ENCODE results near the gene MYO6. TPM values are rescaled to one million over a fixed set of nuclear protein-coding genes. Genes with fewer than 3 reads are reported as not detected.

The MYO6 gene
- total RNA-seq, 1 donor from 2014 or later, result 0.44 TPM

GRCh38 chr6:75907444-75907843, 158.4 kb downstream of the MYO6 start:
- Mint-ChIP-seq H3K9me3 (peaks cover 2% of the 10 kb centered on the region), H3K4me3 (no peak overlapping the region), H3K36me3 (ENCODE audit: low read depth) (no peaks in the 10 kb centered on the region), H3K27ac (no peak overlapping the region), H3K27me3 (peaks cover 3% of the 10 kb centered on the region), H3K4me1 (no peaks in the 10 kb centered on the region)
- ChIA-PET CTCF (no interaction called here), POLR2A (no interaction called here)
- DNase-seq (no peak), ATAC-seq (ENCODE audit: low read depth) (no peak)
- no peak for TF ChIP-seq CTCF (IDR thresholded peaks at IDR 0.05)
- intact Hi-C loops (cut with micrococcal nuclease), result no loop called here

GRCh38 chr6:75913040-75913439, 164.0 kb downstream of the MYO6 start:
- intact Hi-C loops (cut with micrococcal nuclease), result no loop called here
- CTCF ChIA-PET, result no interaction called here
- Mint-ChIP-seq H3K4me1 (no peaks in the 10 kb centered on the region), H3K36me3 (ENCODE audit: low read depth) (no peaks in the 10 kb centered on the region), H3K4me3 (no peak overlapping the region), H3K27ac (no peak overlapping the region), H3K9me3 (no peaks in the 10 kb centered on the region), H3K27me3 (peaks cover 4% of the 10 kb centered on the region)
- TF ChIP-seq CTCF (IDR thresholded peaks at IDR 0.05), result no peak
- ATAC-seq (ENCODE audit: low read depth) (no peak), DNase-seq (no peak)
- POLR2A ChIA-PET, result no interaction called here

- intact Hi-C loops (cut with micrococcal nuclease), result no loop called here
- Mint-ChIP-seq H3K4me3 (no peak overlapping the region), H3K36me3 (ENCODE audit: low read depth) (no peaks in the 10 kb centered on the region), H3K9me3 (no peaks in the 10 kb centered on the region), H3K27me3 (peaks cover 3% of the 10 kb centered on the region), H3K4me1 (no peaks in the 10 kb centered on the region), H3K27ac (no peak overlapping the region)
- no peak for TF ChIP-seq CTCF (IDR thresholded peaks at IDR 0.05)
- ChIA-PET POLR2A (no interaction called here), CTCF (no interaction called here)
- no peak for DNase-seq
- ATAC-seq (ENCODE audit: low read depth), result no peak
These were observed 173.2 kb downstream of the MYO6 start for GRCh38 chr6:75922226-75922625.

- CTCF ChIA-PET, result no interaction called here
These were observed 177.5 kb downstream of the MYO6 start for GRCh38 chr6:75926293-75927168.

More at GRCh38 chr6:75926293-75927168, 177.5 kb downstream of the MYO6 start:
- Mint-ChIP-seq H3K36me3 (ENCODE audit: low read depth) (no peaks in the 10 kb centered on the region), H3K27me3 (peaks cover 3% of the 10 kb centered on the region), H3K4me1 (no peaks in the 10 kb centered on the region), H3K27ac (no peak overlapping the region), H3K4me3 (no peak overlapping the region), H3K9me3 (no peaks in the 10 kb centered on the region)
- no peak for TF ChIP-seq CTCF (IDR thresholded peaks at IDR 0.05)
- ATAC-seq (ENCODE audit: low read depth), result no peak
- POLR2A ChIA-PET, result no interaction called here
- no peak for DNase-seq
- intact Hi-C loops (cut with micrococcal nuclease), result no loop called here

All from activated B cell treated with CpG ODN at 0.5 μM for 24 hours (primary cell).